HG03103 (cell line): ENCODE measurements around the gene FXR2.

Source experiments
- ATAC-seq: cut with Tn5 transposase; IDR thresholded peaks from one replicate; pipeline ENCODE4 v1.9.1; 2021; ENCODE audit warnings: low read depth; ENCODE audit not compliant: unreplicated experiment

FXR2 gene

DNA sequence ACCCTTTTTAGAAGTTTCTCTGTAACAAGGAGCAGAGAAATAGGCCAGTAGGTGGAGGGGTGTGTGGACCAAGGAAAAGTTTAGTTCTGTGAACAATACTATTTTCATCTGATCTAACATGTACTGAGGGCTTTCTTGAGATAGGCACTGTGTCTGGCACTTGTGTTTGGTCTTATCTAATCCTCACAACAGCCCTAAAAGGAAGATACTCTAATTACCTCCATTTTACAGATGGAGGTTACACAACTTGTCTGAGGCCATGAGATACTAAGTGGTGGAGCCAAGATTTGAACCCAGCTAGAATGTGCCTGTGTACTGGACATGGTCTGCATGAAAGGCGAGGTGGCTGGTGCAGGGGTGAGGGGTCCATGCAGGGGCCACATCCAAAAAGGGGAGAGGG, 61.3 kb downstream of the FXR2 start:
- ATAC-seq, result no peak

DNA sequence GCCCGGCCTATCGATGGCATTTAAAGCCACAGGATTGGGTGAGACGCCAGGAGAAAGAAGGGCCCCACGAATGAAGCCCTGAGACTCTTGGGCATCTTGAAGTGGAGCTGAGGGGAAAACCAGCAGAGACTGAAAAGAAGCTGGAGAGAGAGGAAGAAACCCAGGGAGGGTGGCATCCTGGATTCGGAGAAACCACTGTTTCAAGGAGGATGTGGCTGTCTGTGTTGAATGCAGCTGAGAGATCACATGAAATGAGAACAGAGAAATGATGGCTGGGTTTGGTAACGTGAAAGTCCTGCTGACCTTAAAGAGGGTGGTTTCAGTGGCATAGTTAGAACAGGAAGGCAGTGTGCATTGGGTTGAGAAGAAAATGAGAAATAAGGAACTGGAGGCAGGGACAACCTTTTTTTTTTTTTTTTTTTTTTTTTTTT, 62.1 kb downstream of the FXR2 start:
- no peak for ATAC-seq

DNA sequence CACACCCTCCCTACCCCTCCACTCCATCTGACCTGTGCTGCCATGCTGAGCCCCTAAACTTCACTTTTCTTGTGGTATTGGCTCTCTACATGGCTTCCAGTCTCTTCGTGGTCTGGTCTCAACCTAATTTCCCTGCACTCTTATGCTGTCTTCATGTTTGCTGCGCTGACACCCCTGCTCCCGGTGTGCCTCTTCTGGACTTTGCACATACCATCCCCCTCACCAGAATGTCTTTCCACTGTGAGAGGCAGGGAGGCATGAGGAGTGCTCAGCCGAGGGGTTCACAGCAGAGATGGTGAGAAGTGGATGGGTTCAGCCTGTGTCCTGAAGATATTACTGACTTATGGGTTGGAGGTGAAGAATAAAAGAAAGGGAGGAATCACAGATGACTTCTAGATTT, 63.3 kb downstream of the FXR2 start:
- no peak for ATAC-seq

DNA sequence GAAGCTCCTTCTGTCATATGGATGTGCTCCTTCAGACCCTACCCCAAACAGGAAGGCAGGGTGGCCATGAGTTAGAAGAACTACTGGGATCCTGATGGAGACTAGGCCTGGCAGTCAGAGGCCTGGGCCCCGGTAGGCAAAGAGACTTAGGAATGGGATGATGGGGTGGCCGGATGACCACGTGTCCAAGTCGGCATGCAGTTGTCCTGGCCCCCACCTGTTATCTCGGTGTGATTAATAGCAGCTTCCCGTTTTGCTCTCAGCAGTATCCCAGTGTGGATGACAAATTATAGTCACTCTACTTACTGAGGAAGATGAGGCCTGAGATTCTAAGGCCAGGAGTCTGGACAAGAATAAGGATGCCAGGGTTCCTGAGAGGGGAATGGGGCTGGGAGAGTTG, 64.4 kb downstream of the FXR2 start:
- ATAC-seq, result no peak

DNA sequence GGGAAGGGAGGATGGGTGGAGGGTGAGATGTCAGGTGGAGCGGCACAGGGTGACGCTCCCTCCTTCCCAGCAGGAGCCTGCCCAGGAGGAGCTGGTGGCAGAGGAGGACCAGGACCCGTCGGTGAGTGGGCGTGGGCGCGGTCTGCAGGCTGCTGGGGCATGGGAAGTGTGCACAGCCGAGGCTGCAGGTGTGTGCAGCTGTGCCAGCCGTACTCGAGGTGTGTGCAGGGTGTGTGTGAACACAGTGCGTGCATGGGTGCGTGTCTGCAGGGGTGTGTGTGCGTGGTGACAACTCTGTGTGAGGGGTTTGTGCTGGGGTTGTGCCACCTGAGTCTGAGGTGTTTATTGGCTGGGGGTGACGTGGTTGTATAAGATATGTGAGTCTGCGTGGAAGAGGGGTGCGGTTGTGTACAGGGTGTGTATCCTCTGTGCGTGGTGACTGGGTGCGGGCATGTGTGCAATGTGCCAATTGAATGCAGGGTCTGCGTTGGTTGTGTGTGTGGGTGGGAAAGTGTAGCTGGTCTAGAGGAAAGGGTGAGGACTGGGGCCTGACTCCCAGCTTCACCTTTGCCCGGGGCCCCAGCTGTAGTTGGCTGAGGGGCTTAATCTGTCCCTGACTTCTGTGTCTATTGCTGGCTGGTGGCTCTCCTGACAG, 65.2 kb downstream of the FXR2 start:
- no peak for ATAC-seq

DNA sequence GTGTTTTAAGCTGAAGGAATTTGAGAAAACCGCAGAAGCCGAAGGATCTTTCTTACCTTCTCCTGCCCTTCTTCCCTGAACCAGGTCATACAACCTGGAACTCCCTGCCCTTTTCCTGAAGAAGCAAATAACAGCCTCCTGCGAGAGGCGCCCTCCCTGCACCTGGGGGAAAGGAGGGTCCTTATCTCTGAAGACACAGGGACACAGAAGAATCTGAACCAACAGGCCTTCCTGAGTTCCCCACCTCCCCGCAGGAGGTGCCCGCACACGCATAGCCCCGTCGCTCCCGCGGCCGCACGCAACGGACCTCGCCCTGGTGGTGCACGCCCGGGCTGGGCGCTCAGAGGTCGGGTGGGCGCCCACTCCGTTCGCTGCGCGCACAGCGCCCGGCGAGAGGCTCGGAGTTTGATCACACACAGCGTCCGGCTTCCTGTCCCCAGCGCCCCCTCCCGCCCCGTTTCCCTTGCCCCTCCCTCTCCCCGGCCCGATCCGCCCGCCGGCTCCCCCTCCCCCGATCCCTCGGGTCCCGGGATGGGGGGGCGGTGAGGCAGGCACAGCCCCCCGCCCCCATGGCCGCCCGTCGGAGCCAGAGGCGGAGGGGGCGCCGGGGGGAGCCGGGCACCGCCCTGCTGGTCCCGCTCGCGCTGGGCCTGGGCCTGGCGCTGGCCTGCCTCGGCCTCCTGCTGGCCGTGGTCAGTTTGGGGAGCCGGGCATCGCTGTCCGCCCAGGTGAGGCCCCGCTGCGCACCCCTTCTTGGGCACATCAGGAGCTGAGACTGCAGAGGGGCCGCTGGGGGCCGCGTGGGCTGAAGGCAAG, 65.9 kb downstream of the FXR2 start, which contains the start of gene TNFSF12:
Gene TNFSF12 (plus strand): TSS at position 474 of the 816 bp plus-strand sequence. CDS start 96 bp downstream, at position 570.
- ATAC-seq, result no peak

DNA sequence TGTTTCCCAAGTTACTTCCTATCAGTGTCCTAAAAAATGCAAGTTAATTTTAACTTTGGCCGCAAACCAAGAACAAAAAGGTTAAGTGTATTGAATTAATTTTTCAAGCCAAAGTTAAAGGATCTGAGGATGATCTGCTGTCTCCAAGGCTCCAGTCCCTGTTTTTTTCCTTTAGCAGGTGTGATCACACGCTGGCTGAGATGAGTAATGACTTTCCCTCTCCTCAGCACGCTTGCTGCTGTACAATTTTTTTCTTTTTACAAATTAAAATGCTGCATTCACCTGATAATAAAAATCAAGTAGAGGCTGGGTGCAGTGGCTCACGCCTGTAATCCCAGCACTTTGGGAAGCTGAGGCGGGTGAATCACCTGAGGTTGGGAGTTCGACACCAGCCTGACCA, 69.8 kb downstream of the FXR2 start:
- no peak for ATAC-seq
